Upper lobe of left lung (tissue), 6 donors: ENCODE data around the gene ZNF488. TPM values are rescaled to one million over a fixed set of nuclear protein-coding genes. Genes with fewer than 3 reads are reported as not detected.

ENCODE experiments used
- ATAC-seq, 2 donors: fragments of 200-7000 bp; cut with Tn5 transposase; one replicate each; pipeline ENCODE4 v1.9.1; 2022; ENCODE audit warnings: mild to moderate bottlenecking in 2 of 2, moderate library complexity in 2 of 2; ENCODE audit not compliant: low FRiP score in 2 of 2
- DNase-seq, 2 donors: peaks; one replicate each; pipeline ENCODE4 v3.0.0-alpha.2; 2019 to 2020
- H3K27ac ChIP-seq, 4 donors: fragments of 200-600 bp; sonication (generic); one replicate each; pipeline ENCODE4 v1.5.1; 2016 to 2019
- H3K27me3 ChIP-seq, 4 donors: fragments of 200-600 bp; sonication (generic); one replicate each; pipeline ENCODE4 v1.5.1; 2017 to 2019
- H3K36me3 ChIP-seq, 4 donors: fragments of 200-600 bp; sonication (generic); one replicate each; pipeline ENCODE4 v1.5.1; 2016 to 2019
- H3K4me1 ChIP-seq, 4 donors: fragments of 200-600 bp; sonication (generic); one replicate each; pipeline ENCODE4 v1.5.1; 2018 to 2019
- H3K4me3 ChIP-seq, 4 donors: fragments of 200-600 bp; sonication (generic); one replicate each; pipeline ENCODE4 v1.5.1; 2017 to 2019; ENCODE audit warnings: mild to moderate bottlenecking in 2 of 4, moderate library complexity in 1 of 4
- H3K9me3 ChIP-seq, 4 donors: fragments of 200-600 bp; sonication (generic); one replicate each; pipeline ENCODE4 v1.5.1; 2018 to 2019
- CTCF ChIP-seq, 6 experiments: fragments of 450-650 bp in 4 of 6; fragments of 200-600 bp in 2 of 6; sonication (generic) in 2 of 6; IDR thresholded peaks; one replicate each; pipeline ENCODE4 v1.5.1; 2016 to 2019; ENCODE audit warnings: antibody characterized with exemption in 6 of 6
- EP300 ChIP-seq, 4 donors: sonication (generic); formaldehyde crosslinking; IDR thresholded peaks; one replicate each; pipeline ENCODE4 v1.5.1; 2017; ENCODE audit warnings: antibody characterized with exemption in 4 of 4, control low read depth in 2 of 4
- POLR2A ChIP-seq, 4 donors: fragments of 450-650 bp; IDR thresholded peaks; one replicate each; pipeline ENCODE4 v1.5.1; 2016 to 2017; ENCODE audit warnings: antibody characterized with exemption in 4 of 4, mild to moderate bottlenecking in 2 of 4
- POLR2AphosphoS5 ChIP-seq, 2 donors: sonication (generic); formaldehyde crosslinking; IDR thresholded peaks; one replicate each; pipeline ENCODE4 v1.5.1; 2017; ENCODE audit warnings: antibody characterized with exemption in 2 of 2
- WGBS, 2 donors: methylation state at CpG; one replicate each; pipeline ENCODE4 v1.1.5; 2017 to 2018; 5-methylcytosine and 5-hydroxymethylcytosine counted together
- total RNA-seq, 6 donors: library from RNA; depleted of rRNA in 4 of 6; stranded (reverse); fragments of >200 nt in 4 of 6; gene quantifications; one replicate each; pipeline versions ENCODE4 v1.1.0 to v1.2.1, GENCODE V29; 2016 to 2021
- donor health status: DM: no; HTN: no; CAD: no; lungs with moderate emphysema.
- donor health status: DM: no; HTN: yes; CAD: no; lungs with severe emphysema.

ZNF488 gene
- total RNA-seq, 6 donors from 2014 or later: 0.15 to 0.66 (median 0.28) TPM; not detected in 2

DNA sequence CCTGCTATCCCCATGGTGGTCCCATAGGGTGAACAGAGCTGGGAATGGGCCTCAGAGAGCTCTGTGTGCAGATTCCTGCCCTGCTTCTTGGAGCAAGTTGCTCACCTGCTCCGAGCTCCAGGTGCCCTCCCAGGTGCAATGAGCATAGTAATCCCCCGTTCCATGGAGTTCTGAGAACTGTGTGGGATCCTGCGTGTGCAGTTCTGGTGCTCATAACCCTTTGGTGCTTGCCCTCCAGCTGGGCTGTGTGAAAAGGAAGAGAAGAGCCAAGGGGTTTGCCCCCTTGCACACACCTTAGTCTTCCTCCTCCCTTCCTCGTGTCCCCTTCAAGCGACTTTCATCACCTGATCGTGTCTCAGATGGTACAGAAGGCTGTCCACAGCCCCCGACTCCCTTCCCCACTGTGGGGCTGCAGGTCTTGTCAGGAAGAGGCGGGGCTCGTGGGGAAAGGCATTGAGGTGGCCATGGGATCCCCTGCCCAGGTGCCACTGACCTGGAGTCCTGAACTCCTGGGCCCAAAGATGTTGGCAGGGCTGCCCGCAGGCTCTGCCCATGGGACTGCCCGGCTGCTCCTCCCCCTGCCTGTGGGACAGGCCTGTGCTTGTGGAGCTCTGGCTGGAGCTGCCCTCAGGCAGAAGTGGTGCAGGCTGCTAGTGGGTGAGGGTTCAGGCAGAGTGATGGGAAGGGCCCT is 21.9 kb upstream of the ZNF488 start:
- WGBS, 2 donors: 83 to 91% methylated on average over 7 to 10 of the region's 11 CpGs
- H3K27me3 ChIP-seq: no peaks in the 10 kb centered on the region
- no peak for ATAC-seq
- H3K27ac ChIP-seq: no peak overlapping the region
- no peaks in the 10 kb centered on the region for H3K36me3 ChIP-seq
- H3K4me3 ChIP-seq: no peak overlapping the region
- H3K9me3 ChIP-seq: no peaks in the 10 kb centered on the region
- DNase-seq: peak in 1 of 2 donors; percentile 42
- TF ChIP-seq EP300 (IDR thresholded peaks at IDR 0.05) (no peak), CTCF (IDR thresholded peaks at IDR 0.05) (no peak), POLR2AphosphoS5 (IDR thresholded peaks at IDR 0.05) (no peak), POLR2A (IDR thresholded peaks at IDR 0.05) (no peak)
- H3K4me1 ChIP-seq: peaks cover 0 to 7% (median 4%) of the 10 kb centered on the region in 4 donors

GRCh38 chr10:47404937-47405336 is 20.8 kb upstream of the ZNF488 start:
- H3K27ac ChIP-seq: no peak overlapping the region

GRCh38 chr10:47404446-47404845 is 20.4 kb upstream of the ZNF488 start:
- Histone ChIP-seq H3K9me3 (no peaks in the 10 kb centered on the region), H3K36me3 (no peaks in the 10 kb centered on the region), H3K4me1 (peaks cover 0 to 7% (median 4%) of the 10 kb centered on the region in 4 donors), H3K27me3 (no peaks in the 10 kb centered on the region), H3K4me3 (no peak overlapping the region), H3K27ac (no peak overlapping the region)
- DNase-seq: no peak
- ATAC-seq: no peak
- TF ChIP-seq POLR2AphosphoS5 (IDR thresholded peaks at IDR 0.05): no peak
- no peak for TF ChIP-seq POLR2A (IDR thresholded peaks at IDR 0.05)
- TF ChIP-seq CTCF (IDR thresholded peaks at IDR 0.05): no peak
- TF ChIP-seq EP300 (IDR thresholded peaks at IDR 0.05): no peak
- WGBS, 2 donors: 85 to 100% methylated on average over 2 to 6 of the region's 6 CpGs

More at GRCh38 chr10:47404937-47405336, 20.8 kb upstream of the ZNF488 start:
- no peak for TF ChIP-seq POLR2AphosphoS5 (IDR thresholded peaks at IDR 0.05)
- TF ChIP-seq EP300 (IDR thresholded peaks at IDR 0.05): no peak
- TF ChIP-seq POLR2A (IDR thresholded peaks at IDR 0.05): no peak
- no peak for DNase-seq
- no peak for ATAC-seq
- Histone ChIP-seq H3K27me3 (no peaks in the 10 kb centered on the region), H3K4me3 (no peak overlapping the region), H3K4me1 (peaks cover 0 to 7% (median 4%) of the 10 kb centered on the region in 4 donors), H3K9me3 (no peaks in the 10 kb centered on the region), H3K36me3 (no peaks in the 10 kb centered on the region)
- 91 to 100% methylated on average over 2 of the region's 2 CpGs for WGBS, 2 donors

DNA sequence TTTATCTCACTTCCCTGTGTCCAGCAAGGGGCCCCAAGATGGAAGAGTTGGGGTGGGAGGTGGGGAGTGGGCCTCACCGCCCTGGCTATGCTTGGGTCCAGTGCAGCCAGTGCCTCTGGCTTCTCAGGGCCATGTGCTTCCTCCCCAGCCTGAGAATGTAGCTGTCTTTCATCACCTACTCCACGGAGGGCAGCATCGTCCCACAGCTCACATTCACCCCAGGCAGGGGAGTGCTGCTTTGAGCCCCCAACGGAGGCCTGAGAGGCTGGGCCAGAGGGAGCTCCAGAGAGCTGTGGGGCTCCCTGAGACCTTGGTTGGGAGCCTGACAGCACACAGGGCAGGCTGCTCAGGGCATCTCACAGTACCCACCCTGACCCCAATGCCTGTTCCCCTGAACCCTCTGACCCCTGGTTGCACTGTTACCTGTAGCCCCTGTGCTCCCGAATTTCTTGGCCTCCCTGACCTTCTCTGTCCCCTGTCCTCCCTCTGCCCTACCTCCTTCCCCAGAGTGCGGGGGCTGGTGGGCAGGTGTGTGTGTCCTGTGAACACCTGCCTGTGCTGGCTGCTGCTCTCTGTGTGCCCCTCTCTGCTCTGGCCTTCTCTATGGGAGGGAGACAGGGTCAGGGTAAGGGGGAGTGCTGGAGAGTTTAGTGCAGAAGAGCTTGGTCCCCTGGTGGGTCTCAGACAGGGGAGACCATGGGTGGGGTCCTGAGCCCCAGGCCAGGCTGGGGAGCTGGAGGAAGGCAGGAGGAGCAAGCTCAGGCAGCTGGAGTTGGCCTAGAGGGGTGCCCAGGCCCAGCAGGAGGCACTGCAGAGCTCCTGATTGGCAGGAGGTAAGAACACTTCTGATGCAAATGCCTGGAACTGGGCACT is 19.6 kb upstream of the ZNF488 start:
- Histone ChIP-seq H3K4me3 (no peak overlapping the region), H3K27ac (no peak overlapping the region)

More for the DNA sequence above, 19.6 kb upstream of the ZNF488 start:
- 78 to 88% methylated on average over 3 to 6 of the region's 6 CpGs for WGBS, 2 donors
- H3K4me1 ChIP-seq: peaks cover 0 to 7% (median 4%) of the 10 kb centered on the region in 4 donors
- ATAC-seq (peak in 1 of 2 donors; percentile 2), DNase-seq (no peak)
- H3K36me3 ChIP-seq: no peaks in the 10 kb centered on the region
- TF ChIP-seq POLR2A (IDR thresholded peaks at IDR 0.05) (no peak), POLR2AphosphoS5 (IDR thresholded peaks at IDR 0.05) (no peak), CTCF (IDR thresholded peaks at IDR 0.05) (no peak), EP300 (IDR thresholded peaks at IDR 0.05) (no peak)
- H3K27me3 ChIP-seq: no peaks in the 10 kb centered on the region
- H3K9me3 ChIP-seq: no peaks in the 10 kb centered on the region
